G401.6 (cell line): ENCODE measurements around the gene GXYLT2.

Experiments
- FAIRE-seq: peaks from 2 replicates; lab custom pipeline; 2012; peaks lifted over from hg19 to GRCh38; lab: Jason Lieb, UNC

Gene GXYLT2

GRCh38 chr3:73018790-73019441, 131.1 kb downstream of the GXYLT2 start:
- no peak for FAIRE-seq

DNA sequence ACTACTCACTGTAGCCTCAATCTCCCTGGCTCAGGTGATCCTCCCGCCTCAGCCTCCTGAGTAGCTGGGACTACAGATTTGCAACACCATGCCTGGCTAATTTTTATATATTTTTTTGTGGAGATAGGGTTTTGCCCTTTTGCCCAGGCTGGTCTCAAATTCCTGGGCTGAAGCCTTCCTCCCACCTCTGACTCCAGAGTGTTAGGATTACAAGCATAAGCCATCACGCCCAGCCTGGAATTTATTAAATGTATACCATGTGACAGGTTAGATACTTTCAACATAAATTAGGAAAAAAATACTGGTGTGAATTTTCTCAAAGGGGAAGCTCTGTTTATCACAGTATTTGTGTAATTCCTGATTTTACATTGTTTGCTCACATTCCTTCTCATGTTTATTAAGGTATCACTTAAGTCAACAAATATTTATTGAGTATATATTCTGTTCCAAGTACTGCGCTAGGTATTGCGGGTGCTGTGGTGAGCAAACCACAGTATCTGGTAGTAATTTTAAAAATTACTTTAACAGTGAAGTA, 133.5 kb downstream of the GXYLT2 start:
- no peak for FAIRE-seq

- FAIRE-seq, result no peak
These were observed 137.0 kb downstream of the GXYLT2 start for GRCh38 chr3:73024836-73025235.

DNA sequence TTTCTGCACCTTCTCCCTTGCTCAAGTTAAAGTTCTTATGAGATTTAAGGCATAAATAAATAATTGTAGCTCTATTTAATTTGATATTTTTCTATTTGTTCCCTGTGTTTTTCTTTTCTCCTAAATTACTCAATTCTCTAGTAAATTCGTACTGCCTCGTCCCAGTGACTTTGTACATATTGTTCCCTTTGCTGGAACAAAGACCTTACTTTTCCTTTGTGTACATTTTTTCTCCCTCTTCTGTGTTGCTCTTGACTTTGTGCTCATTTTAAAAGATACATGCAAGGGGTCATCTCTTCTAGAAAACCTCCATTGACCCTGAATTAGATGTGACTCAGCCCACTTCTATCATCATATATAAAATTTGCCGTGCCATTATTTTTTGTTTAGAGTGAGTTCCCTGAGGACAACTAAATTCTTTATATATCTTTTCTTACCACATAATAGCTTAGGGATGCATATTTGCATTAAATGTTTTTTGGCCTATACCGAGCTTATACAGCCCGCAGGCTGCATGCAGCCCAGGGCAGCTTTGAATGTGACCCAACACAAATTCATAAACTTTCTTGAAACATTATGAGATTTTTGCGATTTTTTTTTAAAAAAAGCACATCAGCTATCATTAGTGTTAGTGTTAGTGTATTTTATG, 138.4 kb downstream of the GXYLT2 start:
- FAIRE-seq, result peak; percentile 19
